GM10248 (cell line): ENCODE results near the gene GNG2.

Source experiments
- CTCF ChIA-PET: fragments of 300-600 bp; sonication (Branson Sonifier 250); formaldehyde crosslinking; extraction: SDS; loops from one replicate; lab custom pipeline; 2021; ENCODE audit warnings: antibody characterized with exemption; lab: Yijun Ruan, JAX
- POLR2A ChIA-PET: fragments of 350-650 bp; sonication (Branson Sonifier 250); formaldehyde crosslinking; extraction: SDS; loops from one replicate; lab custom pipeline; 2020; ENCODE audit warnings: antibody characterized with exemption; lab: Yijun Ruan, JAX
- DNase-seq: peaks from one replicate; pipeline ENCODE4 v3.0.0; 2012; ENCODE audit errors: extremely low spot score
- TF ChIP-seq, protein P1 (sequence below): IDR thresholded peaks from 2 replicates; pipeline ENCODE4 v1.5.1; 2012; ENCODE audit warnings: mild to moderate bottlenecking, low read depth; ENCODE audit errors: extremely low read depth, missing control alignments, control extremely low read depth

The GNG2 gene

DNA sequence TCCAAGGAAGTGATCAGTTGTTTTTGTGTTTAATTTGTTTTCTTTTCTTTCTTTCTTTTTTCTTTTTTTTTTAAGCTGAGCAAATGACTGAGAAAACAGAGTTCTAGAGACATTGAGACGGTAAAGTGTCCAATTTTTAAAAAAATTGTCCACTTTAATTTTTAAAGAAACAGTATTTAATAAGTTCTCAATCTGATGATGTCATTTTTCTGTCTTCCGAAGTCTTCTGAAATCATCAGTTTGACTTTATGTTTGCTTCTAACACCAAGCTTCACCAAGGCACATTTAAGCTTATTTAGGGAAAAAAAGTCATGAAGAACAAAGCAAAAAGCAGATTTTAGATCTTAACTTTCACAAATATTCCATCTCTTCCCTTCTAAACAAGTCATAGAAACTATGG is 65.6 kb downstream of the GNG2 start:
- TF ChIP-seq, protein P1, sequence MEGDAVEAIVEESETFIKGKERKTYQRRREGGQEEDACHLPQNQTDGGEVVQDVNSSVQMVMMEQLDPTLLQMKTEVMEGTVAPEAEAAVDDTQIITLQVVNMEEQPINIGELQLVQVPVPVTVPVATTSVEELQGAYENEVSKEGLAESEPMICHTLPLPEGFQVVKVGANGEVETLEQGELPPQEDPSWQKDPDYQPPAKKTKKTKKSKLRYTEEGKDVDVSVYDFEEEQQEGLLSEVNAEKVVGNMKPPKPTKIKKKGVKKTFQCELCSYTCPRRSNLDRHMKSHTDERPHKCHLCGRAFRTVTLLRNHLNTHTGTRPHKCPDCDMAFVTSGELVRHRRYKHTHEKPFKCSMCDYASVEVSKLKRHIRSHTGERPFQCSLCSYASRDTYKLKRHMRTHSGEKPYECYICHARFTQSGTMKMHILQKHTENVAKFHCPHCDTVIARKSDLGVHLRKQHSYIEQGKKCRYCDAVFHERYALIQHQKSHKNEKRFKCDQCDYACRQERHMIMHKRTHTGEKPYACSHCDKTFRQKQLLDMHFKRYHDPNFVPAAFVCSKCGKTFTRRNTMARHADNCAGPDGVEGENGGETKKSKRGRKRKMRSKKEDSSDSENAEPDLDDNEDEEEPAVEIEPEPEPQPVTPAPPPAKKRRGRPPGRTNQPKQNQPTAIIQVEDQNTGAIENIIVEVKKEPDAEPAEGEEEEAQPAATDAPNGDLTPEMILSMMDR = no peak
- no peak for DNase-seq
- ChIA-PET POLR2A (no interaction called here), CTCF (interaction anchor here (1.4 kb wide), 1 partner anchor 12 kb away, joined by 3 read pairs; no protein-coding TSS in a partner anchor)

DNA sequence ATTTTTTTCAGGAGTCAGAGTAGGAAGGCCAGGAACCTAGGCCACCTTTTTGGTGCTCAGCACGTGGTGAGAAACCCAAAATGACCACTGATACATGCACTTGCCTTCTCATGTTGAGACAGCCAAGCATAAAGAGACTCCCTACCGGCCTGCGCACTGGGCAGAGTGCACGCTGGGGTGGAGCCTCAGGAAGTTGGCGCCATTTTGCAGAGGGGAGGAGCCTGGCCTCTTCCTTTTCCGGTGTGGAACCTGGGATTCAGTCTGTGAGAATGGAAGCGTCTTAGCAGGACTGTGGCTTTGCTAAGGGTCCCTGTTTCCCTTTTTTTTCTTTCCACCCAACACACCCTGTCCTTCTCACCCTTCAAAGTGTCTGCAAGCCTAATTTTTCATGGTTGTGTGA is 66.0 kb downstream of the GNG2 start:
- POLR2A ChIA-PET = no interaction called here
- no peak for DNase-seq
- CTCF ChIA-PET = no interaction called here
- TF ChIP-seq, protein P1 = no peak

DNA sequence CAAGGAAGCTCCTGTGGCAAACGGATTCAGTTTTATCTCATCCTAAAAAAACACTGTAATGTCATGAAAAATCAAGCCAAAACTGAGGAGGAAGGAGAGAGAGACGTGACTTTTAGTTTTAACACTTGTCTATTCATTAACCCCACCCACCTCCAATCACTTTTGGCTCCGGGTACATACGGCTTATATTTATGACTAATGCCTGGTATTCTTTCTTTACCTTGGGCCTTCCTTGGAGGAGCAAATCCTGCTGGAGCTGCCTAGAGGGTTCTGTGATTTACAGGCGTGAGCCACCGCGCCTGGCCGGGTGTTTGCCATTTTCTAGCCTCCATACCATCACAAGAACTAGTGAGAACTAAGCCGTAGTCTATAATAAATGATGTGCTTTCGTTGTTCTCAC is 68.2 kb downstream of the GNG2 start:
- no peak for DNase-seq
- CTCF ChIA-PET = interaction anchor here (1.5 to 1.7 kb wide), 2 partner anchors 11 to 67 kb away, joined by 4 read pairs; no protein-coding TSS in a partner anchor
- TF ChIP-seq, protein P1 = no peak

DNA sequence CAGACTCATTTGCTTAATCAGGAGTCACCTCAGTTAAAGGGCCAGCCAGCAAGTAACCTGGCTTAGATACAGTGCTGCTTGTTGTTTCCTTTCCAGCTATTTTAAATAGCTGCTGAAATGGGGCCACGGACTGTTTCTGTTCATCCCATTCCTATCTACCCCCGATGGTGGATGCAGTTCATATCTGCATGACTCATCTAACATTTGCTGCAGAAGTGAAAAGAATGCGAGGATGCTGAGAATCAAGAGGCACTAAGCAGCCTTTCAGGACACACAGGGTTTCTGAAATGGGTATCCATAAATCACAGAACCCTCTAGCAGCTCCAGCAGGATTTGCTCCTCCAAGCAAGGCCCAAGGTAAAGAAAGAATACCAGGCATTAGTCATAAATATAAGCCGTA is 68.8 kb downstream of the GNG2 start:
- POLR2A ChIA-PET = no interaction called here
- DNase-seq = no peak
- TF ChIP-seq, protein P1 = no peak
- CTCF ChIA-PET = interaction anchor here (1.0 to 1.7 kb wide), 2 partner anchors 10 to 27 kb away, joined by 3 to 4 read pairs; no protein-coding TSS in a partner anchor

More for the DNA sequence above, 68.2 kb downstream of the GNG2 start:
- POLR2A ChIA-PET = no interaction called here

DNA sequence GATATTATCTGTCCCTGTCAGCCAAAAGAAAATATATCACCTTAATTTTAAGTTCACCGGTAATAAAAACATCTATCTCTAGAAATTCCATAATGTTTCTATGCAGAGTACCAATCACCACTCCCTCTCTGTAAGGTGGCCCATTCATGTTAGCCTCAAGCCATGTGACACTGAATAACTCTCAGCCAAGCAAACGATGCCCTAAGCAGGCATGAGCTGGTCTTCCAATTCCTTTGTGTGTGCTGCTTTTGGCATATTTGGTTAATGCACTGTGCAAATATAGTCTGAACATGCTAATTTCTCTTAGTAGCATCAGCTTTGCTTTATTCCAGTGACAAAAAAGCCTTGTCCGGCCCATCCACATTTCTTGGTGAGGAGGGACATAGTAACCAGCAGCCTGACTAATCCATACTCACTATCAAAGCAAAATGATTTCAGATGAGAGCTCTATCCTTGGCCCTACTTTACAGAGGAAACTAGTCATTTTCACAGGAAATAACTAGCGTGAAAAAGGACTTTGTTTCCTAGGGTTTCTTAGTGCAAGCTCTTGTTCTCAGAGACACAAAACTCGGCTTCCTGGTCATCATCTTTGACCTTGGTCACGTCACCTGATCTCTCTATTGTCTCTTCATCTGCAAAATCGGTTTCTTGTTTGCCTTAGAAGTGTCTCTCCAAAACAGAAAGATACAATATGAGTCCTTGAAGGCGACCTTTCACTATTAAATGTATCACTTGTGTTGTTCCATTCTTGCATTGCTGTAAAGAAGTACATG is 69.7 kb downstream of the GNG2 start:
- POLR2A ChIA-PET = no interaction called here
- no peak for DNase-seq
- TF ChIP-seq, protein P1 = no peak
- CTCF ChIA-PET = interaction anchor here (1.0 kb wide), 1 partner anchor 26 kb away, joined by 3 read pairs; no protein-coding TSS in a partner anchor

DNA sequence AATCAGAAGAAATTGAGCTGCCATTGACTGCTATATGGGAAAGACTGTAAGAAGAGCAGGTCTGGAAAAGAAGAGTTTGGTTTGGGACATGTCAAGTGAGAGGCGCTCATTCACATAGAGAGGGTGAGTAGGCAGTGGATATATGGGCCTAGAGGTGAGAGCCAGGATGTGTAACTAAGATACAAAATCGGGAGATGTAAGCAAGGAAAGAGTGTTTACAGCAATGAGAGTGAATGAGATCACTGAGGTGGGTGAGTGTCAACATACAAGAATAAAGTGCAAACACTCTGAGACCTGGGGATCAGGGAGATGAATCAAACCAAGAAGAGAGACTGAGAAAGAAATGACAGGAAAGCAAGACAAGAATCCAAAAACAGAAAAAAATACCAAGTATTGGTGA is 70.9 kb downstream of the GNG2 start:
- ChIA-PET CTCF (no interaction called here), POLR2A (no interaction called here)
- no peak for DNase-seq
- TF ChIP-seq, protein P1 = no peak
